Measurements from ENCODE around the gene MCM8.

GRCh38 chr20:5991623-5992441, 41.4 kb downstream of the MCM8 start:
- no peak for TF ChIP-seq POLR2A (IDR thresholded peaks at IDR 0.05)
- TF ChIP-seq, protein P1, sequence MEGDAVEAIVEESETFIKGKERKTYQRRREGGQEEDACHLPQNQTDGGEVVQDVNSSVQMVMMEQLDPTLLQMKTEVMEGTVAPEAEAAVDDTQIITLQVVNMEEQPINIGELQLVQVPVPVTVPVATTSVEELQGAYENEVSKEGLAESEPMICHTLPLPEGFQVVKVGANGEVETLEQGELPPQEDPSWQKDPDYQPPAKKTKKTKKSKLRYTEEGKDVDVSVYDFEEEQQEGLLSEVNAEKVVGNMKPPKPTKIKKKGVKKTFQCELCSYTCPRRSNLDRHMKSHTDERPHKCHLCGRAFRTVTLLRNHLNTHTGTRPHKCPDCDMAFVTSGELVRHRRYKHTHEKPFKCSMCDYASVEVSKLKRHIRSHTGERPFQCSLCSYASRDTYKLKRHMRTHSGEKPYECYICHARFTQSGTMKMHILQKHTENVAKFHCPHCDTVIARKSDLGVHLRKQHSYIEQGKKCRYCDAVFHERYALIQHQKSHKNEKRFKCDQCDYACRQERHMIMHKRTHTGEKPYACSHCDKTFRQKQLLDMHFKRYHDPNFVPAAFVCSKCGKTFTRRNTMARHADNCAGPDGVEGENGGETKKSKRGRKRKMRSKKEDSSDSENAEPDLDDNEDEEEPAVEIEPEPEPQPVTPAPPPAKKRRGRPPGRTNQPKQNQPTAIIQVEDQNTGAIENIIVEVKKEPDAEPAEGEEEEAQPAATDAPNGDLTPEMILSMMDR (IDR thresholded peaks at IDR 0.05) = no peak

All from thyroid gland (tissue), 4 donors.